ENCODE data around the gene MED10.

The MED10 gene

GRCh38 chr5:6398570-6399230 is 20.4 kb upstream of the MED10 start:
- no peak for DNase-seq (ENCODE audit: low spot score)

GRCh38 chr5:6397536-6398269 is 19.4 kb upstream of the MED10 start:
- DNase-seq (ENCODE audit: low spot score), result no peak

- DNase-seq (ENCODE audit: low spot score), result no peak
Measured at GRCh38 chr5:6396836-6397535, 18.6 kb upstream of the MED10 start.

- no peak for DNase-seq (ENCODE audit: low spot score)
Measured at GRCh38 chr5:6396043-6396442, 17.7 kb upstream of the MED10 start.

- DNase-seq (ENCODE audit: low spot score), result no peak
Measured at GRCh38 chr5:6395621-6396020, 17.3 kb upstream of the MED10 start.

- DNase-seq (ENCODE audit: low spot score), result no peak
Measured at GRCh38 chr5:6395102-6395445, 16.7 kb upstream of the MED10 start.

- no peak for DNase-seq (ENCODE audit: low spot score)
Measured at GRCh38 chr5:6394429-6395101, 16.2 kb upstream of the MED10 start.

- DNase-seq (ENCODE audit: low spot score), result no peak
Measured at GRCh38 chr5:6393596-6394194, 15.3 kb upstream of the MED10 start.

- no peak for DNase-seq (ENCODE audit: low spot score)
Measured at GRCh38 chr5:6392561-6392960, 14.2 kb upstream of the MED10 start.

GRCh38 chr5:6391151-6391550 is 12.8 kb upstream of the MED10 start:
- no peak for DNase-seq (ENCODE audit: low spot score)

GRCh38 chr5:6389946-6390530 is 11.7 kb upstream of the MED10 start:
- no peak for DNase-seq (ENCODE audit: low spot score)

- DNase-seq (ENCODE audit: low spot score), result no peak
Measured at GRCh38 chr5:6389397-6389796, 11.1 kb upstream of the MED10 start.

- no peak for DNase-seq (ENCODE audit: low spot score)
Measured at GRCh38 chr5:6387970-6388369, 9.6 kb upstream of the MED10 start.

- no peak for DNase-seq (ENCODE audit: low spot score)
Measured at GRCh38 chr5:6386271-6386670, 7.9 kb upstream of the MED10 start.

GRCh38 chr5:6384856-6385255 is 6.5 kb upstream of the MED10 start:
- no peak for DNase-seq (ENCODE audit: low spot score)

GRCh38 chr5:6383376-6383775 is 5.0 kb upstream of the MED10 start:
- no peak for DNase-seq (ENCODE audit: low spot score)

- no peak for DNase-seq (ENCODE audit: low spot score)
Measured at GRCh38 chr5:6379246-6379645, 899 bp upstream of the MED10 start.

- no peak for DNase-seq (ENCODE audit: low spot score)
Measured at GRCh38 chr5:6378766-6379103, 388 bp upstream of the MED10 start.

- DNase-seq (ENCODE audit: low spot score), result no peak
Measured at GRCh38 chr5:6377582-6377904, 804 bp downstream of the MED10 start.

- DNase-seq (ENCODE audit: low spot score), result no peak
Measured at GRCh38 chr5:6376974-6377520, 1.3 kb downstream of the MED10 start.

GRCh38 chr5:6373081-6373846 is 5.1 kb downstream of the MED10 start:
- no peak for DNase-seq (ENCODE audit: low spot score)
